ENCODE data around the gene LDLRAD3.

DNA sequence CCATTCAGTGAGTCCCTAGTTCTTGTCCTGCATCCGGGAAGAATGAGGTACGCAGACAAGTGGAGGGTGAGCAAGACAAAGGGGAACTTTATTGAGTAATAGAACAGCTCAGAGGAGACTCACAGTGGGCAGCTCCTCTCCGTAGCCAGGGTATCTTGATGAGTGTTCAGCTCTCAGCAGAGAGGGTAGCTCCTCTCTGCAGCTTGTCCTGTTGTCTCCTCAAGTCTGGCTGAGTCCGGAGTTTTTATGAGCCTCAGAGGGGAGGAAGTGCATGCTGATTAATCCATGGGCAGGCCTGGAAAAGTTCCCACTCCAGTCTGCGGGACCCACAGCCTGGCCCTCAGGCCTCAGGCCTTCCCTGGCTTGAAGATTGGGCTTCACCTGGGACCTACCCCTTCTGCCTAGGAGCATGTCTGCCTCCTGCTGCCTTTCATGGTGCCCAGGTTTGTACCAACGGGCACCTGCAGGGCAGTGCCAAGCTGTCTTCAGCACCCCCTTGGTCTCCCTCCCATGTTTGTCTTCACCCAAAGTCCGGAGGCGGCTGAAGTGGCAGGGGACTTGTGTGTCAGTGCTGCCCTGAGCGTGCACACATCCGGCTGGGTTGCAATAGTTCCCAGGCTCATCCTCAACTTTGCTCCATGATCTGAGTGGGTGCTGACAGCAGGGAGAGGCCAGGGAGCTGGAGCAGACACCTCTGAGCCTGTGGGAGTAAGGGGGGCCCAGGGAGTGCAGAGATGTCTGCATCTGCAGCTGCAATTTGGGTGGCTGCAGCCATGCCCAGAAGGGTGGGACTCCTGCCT, 134.2 kb downstream of the LDLRAD3 start:
- TF ChIP-seq, protein P1, sequence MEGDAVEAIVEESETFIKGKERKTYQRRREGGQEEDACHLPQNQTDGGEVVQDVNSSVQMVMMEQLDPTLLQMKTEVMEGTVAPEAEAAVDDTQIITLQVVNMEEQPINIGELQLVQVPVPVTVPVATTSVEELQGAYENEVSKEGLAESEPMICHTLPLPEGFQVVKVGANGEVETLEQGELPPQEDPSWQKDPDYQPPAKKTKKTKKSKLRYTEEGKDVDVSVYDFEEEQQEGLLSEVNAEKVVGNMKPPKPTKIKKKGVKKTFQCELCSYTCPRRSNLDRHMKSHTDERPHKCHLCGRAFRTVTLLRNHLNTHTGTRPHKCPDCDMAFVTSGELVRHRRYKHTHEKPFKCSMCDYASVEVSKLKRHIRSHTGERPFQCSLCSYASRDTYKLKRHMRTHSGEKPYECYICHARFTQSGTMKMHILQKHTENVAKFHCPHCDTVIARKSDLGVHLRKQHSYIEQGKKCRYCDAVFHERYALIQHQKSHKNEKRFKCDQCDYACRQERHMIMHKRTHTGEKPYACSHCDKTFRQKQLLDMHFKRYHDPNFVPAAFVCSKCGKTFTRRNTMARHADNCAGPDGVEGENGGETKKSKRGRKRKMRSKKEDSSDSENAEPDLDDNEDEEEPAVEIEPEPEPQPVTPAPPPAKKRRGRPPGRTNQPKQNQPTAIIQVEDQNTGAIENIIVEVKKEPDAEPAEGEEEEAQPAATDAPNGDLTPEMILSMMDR (optimal IDR thresholded peaks at IDR 0.05 in 1 of 3, IDR thresholded peaks at IDR 0.05 in 1 of 3, conservative IDR thresholded peaks at IDR 0.05 in 1 of 3; ENCODE audit: extremely low read depth in 1 of 3, insufficient read depth in 2 of 3, low read length in 3 of 3), result no peak
- TF ChIP-seq EZH2 (IDR thresholded peaks at IDR 0.05; ENCODE audit: low read length), result no peak

All from keratinocyte (primary cell).